Measurements from ENCODE around the gene MTR.

Gene MTR

GRCh38 chr1:236948381-236948780, 153.3 kb downstream of the MTR start:
- no peak for DNase-seq (ENCODE audit: low read depth)
- H3K4me3 ChIP-seq (ENCODE audit: control insufficient read depth, low read depth, low read length): no peak overlapping the region
- no peak for TF ChIP-seq CTCF (IDR thresholded peaks at IDR 0.05; ENCODE audit: control insufficient read depth, insufficient read depth, low read depth, low read length, missing control alignments)

- no peak for TF ChIP-seq CTCF (IDR thresholded peaks at IDR 0.05; ENCODE audit: control insufficient read depth, insufficient read depth, low read depth, low read length, missing control alignments)
- no peak overlapping the region for H3K4me3 ChIP-seq (ENCODE audit: control insufficient read depth, low read depth, low read length)
- no peak for DNase-seq (ENCODE audit: low read depth)
These were observed 153.9 kb downstream of the MTR start for GRCh38 chr1:236948996-236949395.

- no peak for DNase-seq (ENCODE audit: low read depth)
- H3K4me3 ChIP-seq (ENCODE audit: control insufficient read depth, low read depth, low read length): no peak overlapping the region
- no peak for TF ChIP-seq CTCF (IDR thresholded peaks at IDR 0.05; ENCODE audit: control insufficient read depth, insufficient read depth, low read depth, low read length, missing control alignments)
These were observed 155.3 kb downstream of the MTR start for GRCh38 chr1:236950365-236950764.

GRCh38 chr1:236951672-236952071, 156.6 kb downstream of the MTR start:
- no peak for TF ChIP-seq CTCF (IDR thresholded peaks at IDR 0.05; ENCODE audit: control insufficient read depth, insufficient read depth, low read depth, low read length, missing control alignments)
- no peak overlapping the region for H3K4me3 ChIP-seq (ENCODE audit: control insufficient read depth, low read depth, low read length)
- DNase-seq (ENCODE audit: low read depth): no peak

GRCh38 chr1:236952246-236953003, 157.3 kb downstream of the MTR start:
- no peak for DNase-seq (ENCODE audit: low read depth)
- TF ChIP-seq CTCF (IDR thresholded peaks at IDR 0.05; ENCODE audit: control insufficient read depth, insufficient read depth, low read depth, low read length, missing control alignments): no peak
- no peak overlapping the region for H3K4me3 ChIP-seq (ENCODE audit: control insufficient read depth, low read depth, low read length)

GRCh38 chr1:236953151-236953700, 158.1 kb downstream of the MTR start:
- DNase-seq (ENCODE audit: low read depth): no peak
- no peak overlapping the region for H3K4me3 ChIP-seq (ENCODE audit: control insufficient read depth, low read depth, low read length)
- no peak for TF ChIP-seq CTCF (IDR thresholded peaks at IDR 0.05; ENCODE audit: control insufficient read depth, insufficient read depth, low read depth, low read length, missing control alignments)
